HG03196 (cell line): ENCODE results near the gene SPTLC3.
A peak's percentile ranks its signal among the peaks of the same experiment; 100 is the strongest.

ENCODE experiments used
- ATAC-seq: cut with Tn5 transposase; IDR thresholded peaks from one replicate; pipeline ENCODE4 v1.9.1; 2021; ENCODE audit not compliant: unreplicated experiment

The SPTLC3 gene

GRCh38 chr20:12984069-12984765 is 24.6 kb upstream of the SPTLC3 start:
- ATAC-seq: no peak

GRCh38 chr20:12984863-12985262 is 23.9 kb upstream of the SPTLC3 start:
- ATAC-seq: no peak

GRCh38 chr20:12987261-12987660 is 21.5 kb upstream of the SPTLC3 start:
- ATAC-seq: no peak

GRCh38 chr20:12989586-12990115 is 19.1 kb upstream of the SPTLC3 start:
- ATAC-seq: no peak

- ATAC-seq: no peak
These were observed 11.6 kb upstream of the SPTLC3 start for GRCh38 chr20:12997128-12997655.

- ATAC-seq: no peak
These were observed 10.7 kb upstream of the SPTLC3 start for GRCh38 chr20:12998046-12998445.

- no peak for ATAC-seq
These were observed 9.6 kb upstream of the SPTLC3 start for GRCh38 chr20:12999201-12999600.

- no peak for ATAC-seq
These were observed 6.5 kb upstream of the SPTLC3 start for GRCh38 chr20:13002251-13002650.

GRCh38 chr20:13006825-13007224 is 1.9 kb upstream of the SPTLC3 start:
- no peak for ATAC-seq

GRCh38 chr20:13007596-13007995 is 1.2 kb upstream of the SPTLC3 start:
- ATAC-seq: no peak

- peak; percentile 86 for ATAC-seq
These were observed 1.1 kb downstream of the SPTLC3 start for GRCh38 chr20:13009682-13010406.

- ATAC-seq: no peak
These were observed 4.1 kb downstream of the SPTLC3 start for GRCh38 chr20:13012886-13013285.

- ATAC-seq: no peak
These were observed 4.6 kb downstream of the SPTLC3 start for GRCh38 chr20:13013411-13013810.

GRCh38 chr20:13017235-13017634 is 8.5 kb downstream of the SPTLC3 start:
- no peak for ATAC-seq

- no peak for ATAC-seq
These were observed 9.2 kb downstream of the SPTLC3 start for GRCh38 chr20:13017883-13018535.

GRCh38 chr20:13021205-13021970 is 12.6 kb downstream of the SPTLC3 start:
- ATAC-seq: no peak

GRCh38 chr20:13022401-13023155 is 13.8 kb downstream of the SPTLC3 start:
- no peak for ATAC-seq

GRCh38 chr20:13024596-13024995 is 15.8 kb downstream of the SPTLC3 start:
- ATAC-seq: no peak

GRCh38 chr20:13025181-13025580 is 16.4 kb downstream of the SPTLC3 start:
- ATAC-seq: no peak

GRCh38 chr20:13028001-13028400 is 19.2 kb downstream of the SPTLC3 start:
- ATAC-seq: no peak
